H1 (cell line): ENCODE measurements around the gene ADAM21. TPM values are rescaled to one million over a fixed set of nuclear protein-coding genes. Genes with fewer than 3 reads are reported as not detected.

Experiments used
- polyA plus RNA-seq, 7 experiments: library from polyadenylated mRNA; depleted of rRNA in 3 of 7; stranded (reverse) in 5 of 7; unstranded in 2 of 7; fragments of >200 nt in 5 of 7; fragments of 200-250 nt in 2 of 7; gene quantifications; 1 replicate in 5 of 7; 2 replicates in 1 of 7; 4 replicates in 1 of 7; pipeline versions ENCODE4 v1.2.1 to v1.2.3, GENCODE V29; 2011 to 2013; ENCODE audit warnings: missing spikeins in 2 of 7, mixed read lengths in 2 of 7
- small RNA-seq: library from polyadenylated mRNA; stranded (forward); fragments of <200 nt; extraction: miRNeasy Mini kit (QIAGEN cat#:217004); gene quantifications from one replicate; pipeline ENCODE3, GENCODE V24; 2013; ENCODE audit not compliant: insufficient read depth
- total RNA-seq: library from RNA; stranded (reverse); fragmentation: NEBNext Ultra II Directional; extraction: Animal tissue kit (Norgen Biotek cat#: 25700); gene quantifications from 2 replicates; pipeline ENCODE4 v1.2.1, GENCODE V29; 2021

ADAM21 gene
- total and polyA plus RNA-seq, 2 of the 8 experiments (the other 6 are each of a cell fraction or from before 2014, with no cell fraction given), result 0.09 TPM; not detected in 1

Small RNAs within 50 kb of the gene (small RNA-seq; reads per million reads assigned to genes)
- not detected for gene RNU6-659P

Other genes with a start within 250 kb of the ADAM21 start
- gene COX16, start 92.5 kb upstream of the ADAM21 start, total RNA-seq, result 65.8 and 73.0 TPM in 2 replicates
- 14.0 and 21.0 TPM in 2 replicates for gene COX16, start 92.5 kb upstream of the ADAM21 start, polyA plus RNA-seq (2011; rRNA removed)
- 29.7 and 30.6 TPM in 2 replicates for gene SYNJ2BP, start 35.1 kb upstream of the ADAM21 start, total RNA-seq
- 5.8 and 9.6 TPM in 2 replicates for gene SYNJ2BP, start 35.1 kb upstream of the ADAM21 start, polyA plus RNA-seq (2011; rRNA removed)
- gene ADAM20, start 82.8 kb downstream of the ADAM21 start, total RNA-seq, result 0.26 TPM in 1 of 2 replicates, not detected in the other
- gene ADAM20, start 82.8 kb downstream of the ADAM21 start, polyA plus RNA-seq (2011; rRNA removed), result 0.08 and 0.11 TPM in 2 replicates
- 39.7 and 43.7 TPM in 2 replicates for gene MED6, start 148.5 kb downstream of the ADAM21 start, total RNA-seq
- gene MED6, start 148.5 kb downstream of the ADAM21 start, polyA plus RNA-seq (2011; rRNA removed), result 16.9 and 33.1 TPM in 2 replicates
- gene TTC9, start 189.7 kb downstream of the ADAM21 start, total RNA-seq, result 27.3 and 29.5 TPM in 2 replicates
- 16.5 and 21.0 TPM in 2 replicates for gene TTC9, start 189.7 kb downstream of the ADAM21 start, polyA plus RNA-seq (2011; rRNA removed)